NCI-H748 (cell line): ENCODE data around the gene FAM131A.

ENCODE experiments used
- DNase-seq: peaks from one replicate; lab custom pipeline; 2025; ENCODE audit not compliant: unreplicated experiment; lab: John Stamatoyannopoulos, UW

Gene FAM131A

GRCh38 chr3:184316792-184317191, 20.6 kb upstream of the FAM131A start:
- no peak for DNase-seq

- no peak for DNase-seq
Observed at GRCh38 chr3:184317201-184317600, 20.2 kb upstream of the FAM131A start.

GRCh38 chr3:184320104-184320445, 17.3 kb upstream of the FAM131A start:
- no peak for DNase-seq

- DNase-seq = no peak
Observed at GRCh38 chr3:184321666-184322065, 15.7 kb upstream of the FAM131A start.

GRCh38 chr3:184322731-184323487, 14.5 kb upstream of the FAM131A start:
- no peak for DNase-seq

- no peak for DNase-seq
Observed at GRCh38 chr3:184323696-184324095, 13.7 kb upstream of the FAM131A start.

- no peak for DNase-seq
Observed at GRCh38 chr3:184325269-184325668, 12.1 kb upstream of the FAM131A start.

GRCh38 chr3:184325715-184326369, 11.6 kb upstream of the FAM131A start:
- DNase-seq = no peak

- no peak for DNase-seq
Observed at GRCh38 chr3:184327171-184327570, 10.2 kb upstream of the FAM131A start.

GRCh38 chr3:184328516-184328915, 8.9 kb upstream of the FAM131A start:
- no peak for DNase-seq

GRCh38 chr3:184332370-184333090, 4.9 kb upstream of the FAM131A start:
- no peak for DNase-seq

- DNase-seq = no peak
Observed at GRCh38 chr3:184333190-184333589, 4.2 kb upstream of the FAM131A start.

- no peak for DNase-seq
Observed at GRCh38 chr3:184333700-184334099, 3.7 kb upstream of the FAM131A start.

GRCh38 chr3:184334470-184335158, 2.8 kb upstream of the FAM131A start:
- no peak for DNase-seq

- DNase-seq = no peak
Observed at GRCh38 chr3:184335291-184335660, 2.1 kb upstream of the FAM131A start.

- peak; percentile 78 for DNase-seq
Observed at GRCh38 chr3:184335661-184336546, 1.5 kb upstream of the FAM131A start.

- peak; percentile 57 for DNase-seq
Observed at GRCh38 chr3:184336547-184337398, 627 bp upstream of the FAM131A start.

- DNase-seq = no peak
Observed at GRCh38 chr3:184337981-184338380, 581 bp downstream of the FAM131A start.

GRCh38 chr3:184338511-184338945, 1.1 kb downstream of the FAM131A start:
- peak; percentile 93 for DNase-seq

GRCh38 chr3:184339001-184339400, 1.6 kb downstream of the FAM131A start:
- peak; percentile 62 for DNase-seq
